Nephron progenitor cell (in vitro differentiated cells): ENCODE results near the gene ATG9A.
A peak's percentile ranks its signal among the peaks of the same experiment; 100 is the strongest.

Source experiments
- DNase-seq: peaks from one replicate; pipeline ENCODE4 v3.0.0; 2021
- H3K27ac Mint-ChIP-seq: 2 replicates; pipeline ENCODE4 v1.8.0; 2021; ENCODE audit warnings: mild to moderate bottlenecking, moderate library complexity, mixed read lengths
- H3K27me3 Mint-ChIP-seq: 2 replicates; pipeline ENCODE4 v1.8.0; 2021; ENCODE audit warnings: mild to moderate bottlenecking, low read depth, mixed read lengths; ENCODE audit not compliant: poor library complexity
- H3K36me3 Mint-ChIP-seq: 2 replicates; pipeline ENCODE4 v1.8.0; 2021; ENCODE audit warnings: low read depth, mixed read lengths
- H3K4me1 Mint-ChIP-seq: 2 replicates; pipeline ENCODE4 v1.8.0; 2021; ENCODE audit warnings: mixed read lengths
- H3K4me3 Mint-ChIP-seq: 2 replicates; pipeline ENCODE4 v1.8.0; 2021; ENCODE audit warnings: mild to moderate bottlenecking, moderate library complexity, mixed read lengths
- H3K9me3 Mint-ChIP-seq: 2 replicates; pipeline ENCODE4 v1.8.0; 2021; ENCODE audit warnings: mild to moderate bottlenecking, moderate library complexity, mixed read lengths
- TF ChIP-seq, protein P1 (sequence below): fragments of 200-600 bp; sonication (generic); IDR thresholded peaks from 2 replicates; pipeline ENCODE4 v1.5.0; 2021; ENCODE audit warnings: antibody characterized with exemption

Gene ATG9A

DNA sequence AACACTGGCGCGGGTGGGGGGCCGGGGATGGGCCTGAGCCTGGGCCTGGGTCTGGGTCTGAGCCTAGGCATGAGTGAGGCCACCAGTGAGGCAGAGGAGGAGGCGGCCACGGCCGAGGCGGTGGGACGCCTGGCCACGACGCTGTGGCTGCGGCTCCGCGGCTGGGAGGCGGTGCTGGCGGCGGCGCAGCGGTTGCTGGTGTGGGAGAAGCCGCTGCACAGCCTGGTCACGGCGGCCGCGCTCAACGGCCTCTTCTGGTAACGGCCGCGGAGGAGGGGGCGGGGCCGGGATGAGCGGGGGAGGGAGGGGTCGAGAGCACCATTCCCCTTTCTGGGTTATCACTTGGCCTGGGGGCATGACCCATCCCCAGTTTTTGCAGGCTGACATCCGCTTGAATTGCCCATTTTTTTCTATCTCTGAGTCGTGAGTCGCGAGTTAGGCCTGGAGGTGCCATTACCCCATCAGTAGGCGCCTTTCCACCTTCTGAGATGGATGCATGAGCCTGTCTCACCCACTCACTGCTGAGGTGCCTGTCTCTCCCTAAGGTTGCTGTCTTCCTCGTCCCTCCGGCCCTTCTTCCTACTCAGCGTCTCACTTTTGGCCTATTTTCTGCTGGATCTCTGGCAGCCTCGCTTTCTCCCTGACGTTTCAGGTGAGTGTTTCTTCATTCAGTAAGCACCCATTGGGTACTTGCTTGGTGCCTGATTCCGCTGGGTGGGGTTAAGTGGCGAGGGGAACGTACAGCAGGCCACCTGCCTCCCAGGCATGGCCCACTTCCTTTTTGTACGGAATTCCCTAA is 50.9 kb downstream of the ATG9A start:
- peak overlapping the region; percentile 91 for H3K27ac Mint-ChIP-seq
- TF ChIP-seq, protein P1, sequence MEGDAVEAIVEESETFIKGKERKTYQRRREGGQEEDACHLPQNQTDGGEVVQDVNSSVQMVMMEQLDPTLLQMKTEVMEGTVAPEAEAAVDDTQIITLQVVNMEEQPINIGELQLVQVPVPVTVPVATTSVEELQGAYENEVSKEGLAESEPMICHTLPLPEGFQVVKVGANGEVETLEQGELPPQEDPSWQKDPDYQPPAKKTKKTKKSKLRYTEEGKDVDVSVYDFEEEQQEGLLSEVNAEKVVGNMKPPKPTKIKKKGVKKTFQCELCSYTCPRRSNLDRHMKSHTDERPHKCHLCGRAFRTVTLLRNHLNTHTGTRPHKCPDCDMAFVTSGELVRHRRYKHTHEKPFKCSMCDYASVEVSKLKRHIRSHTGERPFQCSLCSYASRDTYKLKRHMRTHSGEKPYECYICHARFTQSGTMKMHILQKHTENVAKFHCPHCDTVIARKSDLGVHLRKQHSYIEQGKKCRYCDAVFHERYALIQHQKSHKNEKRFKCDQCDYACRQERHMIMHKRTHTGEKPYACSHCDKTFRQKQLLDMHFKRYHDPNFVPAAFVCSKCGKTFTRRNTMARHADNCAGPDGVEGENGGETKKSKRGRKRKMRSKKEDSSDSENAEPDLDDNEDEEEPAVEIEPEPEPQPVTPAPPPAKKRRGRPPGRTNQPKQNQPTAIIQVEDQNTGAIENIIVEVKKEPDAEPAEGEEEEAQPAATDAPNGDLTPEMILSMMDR, result no peak
- peak overlapping the region; percentile 97 for H3K4me3 Mint-ChIP-seq
- peaks cover 34% of the 10 kb centered on the region for H3K36me3 Mint-ChIP-seq
- H3K9me3 Mint-ChIP-seq, result no peaks in the 10 kb centered on the region
- H3K27me3 Mint-ChIP-seq, result peaks cover 3% of the 10 kb centered on the region
- H3K4me1 Mint-ChIP-seq, result peaks cover 35% of the 10 kb centered on the region
- DNase-seq, result peak; percentile 74

DNA sequence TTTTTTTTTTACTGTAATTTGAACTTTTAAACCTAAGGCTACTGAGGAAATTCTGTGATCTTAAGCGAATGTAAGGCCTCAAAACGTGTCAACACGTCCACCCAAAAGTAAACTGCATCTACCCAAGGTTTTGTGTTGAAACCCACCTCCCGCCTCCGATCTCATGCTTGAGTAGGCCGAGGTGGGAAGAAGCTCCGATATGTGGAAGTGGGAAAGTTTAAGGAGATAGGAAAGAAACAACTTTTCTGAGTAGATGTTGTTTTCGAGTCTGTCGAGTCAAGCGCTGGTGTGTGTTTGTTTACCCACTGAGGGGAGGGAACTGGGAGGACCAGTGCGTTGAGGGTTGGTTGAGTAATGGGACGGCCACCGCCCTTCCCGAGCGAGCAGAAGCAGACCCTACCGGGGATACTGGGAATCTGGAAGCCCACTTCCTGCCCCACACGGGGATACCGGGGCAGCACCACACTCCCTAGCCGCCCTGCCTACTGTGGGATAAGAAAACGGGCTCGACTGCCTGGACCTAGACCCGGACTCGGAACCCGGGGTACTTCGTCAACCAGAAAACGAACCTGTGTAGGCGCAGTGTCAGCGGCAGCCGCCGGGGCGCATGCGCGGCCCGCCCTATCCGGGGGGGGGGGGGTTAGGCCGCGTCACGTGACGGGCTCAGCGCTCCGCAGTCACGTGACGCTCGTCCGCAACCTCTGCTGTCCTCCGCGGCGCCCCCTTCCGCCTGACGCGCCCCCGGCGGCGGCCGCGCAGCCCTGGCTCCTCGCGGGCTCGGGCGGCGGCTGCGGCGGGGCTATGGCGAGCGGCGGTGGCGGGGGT is 51.7 kb downstream of the ATG9A start, which contains the start of gene RETREG2:
RETREG2 (plus strand) TSS at position 724 of the 825 bp plus-strand sequence; CDS start at position 802, 78 bp downstream.
- DNase-seq, result peak; percentile 87
- Mint-ChIP-seq H3K4me1 (peaks cover 35% of the 10 kb centered on the region), H3K27me3 (peaks cover under 1% of the 10 kb centered on the region), H3K4me3 (peak within 1 kb of the TSS; percentile 97), H3K36me3 (peaks cover 26% of the 10 kb centered on the region), H3K27ac (peak within 1 kb of the TSS; percentile 98), H3K9me3 (no peaks in the 10 kb centered on the region)
- TF ChIP-seq, protein P1, result no peak

DNA sequence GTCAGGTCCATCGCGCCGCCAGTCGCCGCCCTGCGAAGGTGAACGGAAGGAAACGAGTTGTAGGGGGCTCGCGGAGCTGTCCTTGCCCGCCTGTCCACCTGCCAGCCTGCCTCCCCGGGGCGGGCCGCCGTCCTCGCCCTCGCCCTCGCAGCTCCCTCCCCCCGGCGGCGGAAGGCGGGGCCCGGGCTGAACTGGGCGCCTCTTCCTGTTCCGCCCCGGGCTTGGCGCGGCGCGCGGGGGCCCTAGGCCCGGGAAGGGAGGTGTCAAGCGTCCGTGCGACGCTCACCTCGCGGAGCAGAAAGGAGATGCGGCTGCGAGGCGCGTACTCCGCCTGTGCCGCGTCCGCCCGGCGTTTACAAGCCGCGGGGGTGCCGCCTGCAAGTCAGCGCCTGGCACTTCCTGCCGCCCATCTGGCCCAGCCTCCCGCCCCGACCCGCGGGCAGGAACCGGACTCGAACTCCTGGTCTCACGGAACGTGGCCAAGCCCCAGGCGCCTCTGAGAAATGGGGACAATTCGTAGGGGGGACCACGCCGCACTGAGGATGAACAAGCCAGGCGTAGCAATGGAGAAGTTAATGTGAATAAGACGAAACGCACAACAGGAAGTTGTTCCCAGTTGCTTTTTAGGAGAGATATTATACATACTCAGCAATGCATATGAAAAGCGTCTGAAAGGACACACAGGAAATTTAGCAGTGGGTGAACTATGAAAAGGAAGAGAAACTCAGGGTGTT is 52.5 kb downstream of the ATG9A start, which contains the start of gene CNPPD1:
CNPPD1 (minus strand) TSS at position 108 of the 734 bp plus-strand sequence; CDS start at position 11, 97 bp downstream.
- Mint-ChIP-seq H3K4me1 (peaks cover 35% of the 10 kb centered on the region), H3K9me3 (no peaks in the 10 kb centered on the region), H3K4me3 (peak within 1 kb of the TSS; percentile 96), H3K27ac (peak within 1 kb of the TSS; percentile 98), H3K27me3 (no peaks in the 10 kb centered on the region), H3K36me3 (peaks cover 25% of the 10 kb centered on the region)
- TF ChIP-seq, protein P1, result no peak
- peak; percentile 86 for DNase-seq

DNA sequence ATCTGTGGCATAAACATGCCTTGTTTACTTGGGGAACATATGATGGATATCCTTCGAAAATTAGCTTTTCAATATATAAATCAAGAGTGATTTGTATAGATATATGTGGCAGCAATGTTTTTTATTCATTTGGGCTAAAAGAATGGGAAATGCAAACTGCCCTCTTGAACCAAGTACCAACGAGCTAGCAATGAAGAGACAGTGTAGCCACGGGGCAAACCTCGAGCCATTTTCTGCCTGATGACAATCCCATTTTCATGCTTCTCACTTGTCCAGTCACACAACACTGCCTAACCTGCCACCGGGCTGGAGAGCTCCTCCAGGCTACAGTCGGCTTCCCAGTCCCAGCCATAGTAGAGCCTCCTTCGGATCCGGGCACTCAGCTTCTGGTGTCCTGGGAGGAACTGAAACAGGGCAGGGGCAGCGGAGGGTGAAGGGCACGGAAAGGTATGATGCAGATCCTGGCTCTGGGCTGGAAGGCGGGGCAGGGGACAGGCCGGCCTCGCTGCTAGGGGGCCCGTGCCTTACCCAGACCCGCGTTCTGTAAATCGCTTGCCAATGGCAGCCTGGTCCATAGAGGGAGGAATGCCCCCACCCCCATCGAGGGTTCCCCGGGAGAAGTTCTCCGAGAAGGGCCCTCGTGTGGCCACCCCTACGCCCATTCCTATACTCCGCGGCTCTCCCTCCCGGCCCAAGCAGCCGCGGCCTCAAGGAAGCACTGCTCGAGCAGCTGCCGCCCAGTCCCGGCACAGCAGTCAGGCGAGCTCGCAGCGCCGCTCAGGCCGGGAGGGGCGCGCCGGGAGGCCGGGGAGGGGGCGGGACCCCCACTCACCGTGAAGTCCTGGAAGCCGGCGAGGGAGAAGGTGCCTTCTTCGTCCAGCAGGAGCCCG is 53.3 kb downstream of the ATG9A start:
- Mint-ChIP-seq H3K27me3 (no peaks in the 10 kb centered on the region), H3K9me3 (no peaks in the 10 kb centered on the region), H3K4me3 (peak overlapping the region; percentile 96), H3K36me3 (peaks cover 17% of the 10 kb centered on the region), H3K4me1 (peaks cover 39% of the 10 kb centered on the region), H3K27ac (no peak overlapping the region)
- TF ChIP-seq, protein P1, result no peak
- no peak for DNase-seq

DNA sequence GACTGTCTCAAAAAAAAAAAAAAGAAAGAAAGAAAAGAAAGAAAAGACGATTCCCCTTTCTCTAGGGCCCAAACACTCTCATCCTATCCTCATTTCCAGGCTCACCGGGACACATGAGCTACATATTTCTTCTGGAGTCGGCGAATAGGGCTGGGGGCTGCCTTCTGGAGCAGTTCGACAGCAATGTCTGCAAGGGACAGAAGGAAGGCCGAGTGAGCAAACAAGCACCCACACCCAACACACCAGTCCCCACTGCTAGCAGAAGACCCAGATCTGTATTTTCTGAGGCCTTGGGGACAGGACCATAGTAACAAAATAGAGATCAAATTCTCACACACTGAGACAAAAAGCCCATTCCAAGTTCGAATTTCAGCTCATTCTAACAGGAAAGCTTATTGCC is 54.0 kb downstream of the ATG9A start:
- H3K4me1 Mint-ChIP-seq, result peaks cover 40% of the 10 kb centered on the region
- H3K36me3 Mint-ChIP-seq, result peaks cover 10% of the 10 kb centered on the region
- peak overlapping the region; percentile 96 for H3K4me3 Mint-ChIP-seq
- DNase-seq, result no peak
- TF ChIP-seq, protein P1, result no peak
- H3K27me3 Mint-ChIP-seq, result peaks cover under 1% of the 10 kb centered on the region
- H3K9me3 Mint-ChIP-seq, result no peaks in the 10 kb centered on the region
- no peak overlapping the region for H3K27ac Mint-ChIP-seq
